Measurements from ENCODE around the gene GTF2H1.
"Not testable (repeated sequence)": the region's sequence is repeated elsewhere in the genome, so short reads cannot be mapped to it uniquely, and the experiment has no call there.

Gene GTF2H1

DNA sequence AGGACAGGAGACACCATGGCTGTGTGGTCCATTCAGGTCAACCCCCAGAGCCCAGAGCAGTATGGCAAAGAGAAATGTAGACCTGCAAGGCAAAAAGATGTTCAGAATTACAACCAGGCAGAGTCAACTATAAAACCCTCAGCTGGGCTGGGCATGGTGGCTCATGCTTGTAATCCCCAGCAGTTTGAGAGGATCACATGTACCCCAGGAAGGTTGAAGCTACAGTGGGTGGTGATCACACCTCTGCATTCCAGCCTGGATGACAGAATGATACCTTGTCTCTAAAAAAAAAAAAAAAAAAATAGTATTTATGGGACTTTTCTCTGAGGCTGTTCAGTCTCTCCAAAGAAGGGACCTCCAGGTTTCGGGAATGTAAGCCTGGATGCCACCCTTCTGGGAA, 53.6 kb downstream of the GTF2H1 start:
- no peak for DNase-seq (ENCODE audit: low spot score)

DNA sequence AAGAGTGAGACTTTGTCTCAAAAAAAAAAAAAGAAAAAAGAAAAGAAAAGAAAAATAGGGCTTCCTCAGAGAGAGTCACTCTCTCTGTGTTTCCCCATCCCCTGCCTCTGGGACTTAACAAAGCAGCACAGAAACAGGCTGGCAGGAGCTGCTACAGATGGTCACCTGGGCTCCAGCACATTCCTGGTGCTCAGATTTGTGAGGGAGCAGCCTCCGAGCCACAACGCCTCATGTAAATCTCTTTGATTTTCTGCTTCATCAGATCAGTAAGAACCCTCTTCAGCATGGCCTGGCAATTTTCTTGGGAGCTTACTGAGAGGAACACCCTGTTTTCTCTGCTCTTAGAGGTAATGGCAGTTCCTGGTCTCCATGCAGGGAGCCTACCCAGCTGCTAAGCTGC, 56.8 kb downstream of the GTF2H1 start:
- DNase-seq (ENCODE audit: low spot score): no peak

DNA sequence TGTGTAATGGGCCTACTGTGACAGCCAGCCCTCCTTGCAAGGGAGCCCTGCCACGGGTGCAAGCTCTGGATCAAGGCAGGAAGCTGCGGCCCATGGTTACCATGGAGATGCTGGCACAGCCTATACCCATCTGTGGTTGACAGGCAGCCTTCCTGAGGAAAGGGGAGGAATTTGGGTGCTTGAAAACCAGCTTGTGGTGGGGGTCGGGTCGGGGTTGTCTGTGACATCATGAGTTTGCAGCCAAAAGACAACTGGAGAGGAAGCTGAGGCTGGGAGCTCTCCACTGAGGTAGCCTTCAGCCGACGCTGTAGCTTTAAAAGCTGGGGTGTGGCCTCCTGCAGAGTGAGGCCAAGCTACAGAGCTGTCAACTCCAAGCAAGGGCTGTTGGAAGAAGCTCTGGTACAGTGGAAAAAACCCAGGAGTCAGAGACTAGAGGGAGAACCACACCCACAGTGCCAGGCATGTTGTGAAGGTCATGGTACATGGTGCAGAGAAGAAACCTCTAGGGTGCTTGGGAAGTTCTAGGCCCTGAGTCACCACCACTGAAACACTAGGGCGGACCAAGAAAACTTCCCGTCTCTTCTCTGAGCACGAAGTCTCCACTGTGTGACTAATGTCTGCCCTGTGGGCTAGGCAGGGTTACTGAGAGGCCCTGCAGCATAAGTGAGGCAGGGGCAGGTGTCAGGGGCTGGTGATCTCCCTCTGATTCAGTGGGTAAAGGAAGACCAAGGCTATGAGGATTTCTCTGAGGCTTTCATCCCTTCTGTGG, 61.2 kb downstream of the GTF2H1 start:
- DNase-seq (ENCODE audit: low spot score): peak; percentile 53

DNA sequence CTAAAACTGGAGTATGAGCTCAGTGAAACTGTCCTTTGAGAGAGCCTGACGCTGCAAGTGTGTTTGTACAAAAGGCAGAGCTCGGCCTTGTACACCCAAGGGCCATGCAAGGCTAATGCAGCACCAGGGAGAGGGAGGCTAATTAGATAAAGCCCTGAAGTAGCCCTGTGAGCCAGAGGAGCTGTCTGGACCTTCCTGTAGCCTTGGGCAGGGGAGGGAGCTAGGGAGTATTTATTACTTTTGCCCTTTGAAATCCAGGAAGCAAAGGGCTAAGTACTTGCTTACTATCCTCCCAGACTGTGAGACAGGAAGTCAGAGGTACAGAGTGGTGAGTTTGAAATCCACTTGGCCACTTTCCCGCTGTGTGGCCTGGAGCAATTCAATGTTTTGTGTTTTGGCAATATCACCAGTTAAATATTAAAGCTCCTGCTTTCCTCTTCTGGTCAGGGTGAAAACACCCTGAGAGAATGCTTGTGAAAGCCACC, 61.8 kb downstream of the GTF2H1 start:
- no peak for DNase-seq (ENCODE audit: low spot score)

DNA sequence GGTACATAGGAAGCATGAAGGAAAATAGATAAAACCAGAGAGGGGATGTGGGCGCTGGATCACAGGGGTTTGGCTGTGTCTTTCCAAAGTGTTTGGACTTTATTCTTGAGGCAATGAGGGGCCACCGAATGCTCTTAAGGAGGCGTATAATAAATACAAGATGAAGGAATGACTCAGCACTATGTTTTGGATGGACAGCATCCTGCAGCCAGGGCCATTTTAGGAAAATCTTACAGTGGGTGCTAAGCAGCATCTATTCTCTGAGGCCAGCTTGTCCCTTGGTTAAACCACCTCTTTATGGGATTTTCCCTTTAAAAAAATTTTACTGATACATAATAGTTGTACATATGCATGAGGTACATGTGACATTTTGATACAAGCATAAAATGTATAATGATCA, 67.7 kb downstream of the GTF2H1 start:
- DNase-seq (ENCODE audit: low spot score): no peak

DNA sequence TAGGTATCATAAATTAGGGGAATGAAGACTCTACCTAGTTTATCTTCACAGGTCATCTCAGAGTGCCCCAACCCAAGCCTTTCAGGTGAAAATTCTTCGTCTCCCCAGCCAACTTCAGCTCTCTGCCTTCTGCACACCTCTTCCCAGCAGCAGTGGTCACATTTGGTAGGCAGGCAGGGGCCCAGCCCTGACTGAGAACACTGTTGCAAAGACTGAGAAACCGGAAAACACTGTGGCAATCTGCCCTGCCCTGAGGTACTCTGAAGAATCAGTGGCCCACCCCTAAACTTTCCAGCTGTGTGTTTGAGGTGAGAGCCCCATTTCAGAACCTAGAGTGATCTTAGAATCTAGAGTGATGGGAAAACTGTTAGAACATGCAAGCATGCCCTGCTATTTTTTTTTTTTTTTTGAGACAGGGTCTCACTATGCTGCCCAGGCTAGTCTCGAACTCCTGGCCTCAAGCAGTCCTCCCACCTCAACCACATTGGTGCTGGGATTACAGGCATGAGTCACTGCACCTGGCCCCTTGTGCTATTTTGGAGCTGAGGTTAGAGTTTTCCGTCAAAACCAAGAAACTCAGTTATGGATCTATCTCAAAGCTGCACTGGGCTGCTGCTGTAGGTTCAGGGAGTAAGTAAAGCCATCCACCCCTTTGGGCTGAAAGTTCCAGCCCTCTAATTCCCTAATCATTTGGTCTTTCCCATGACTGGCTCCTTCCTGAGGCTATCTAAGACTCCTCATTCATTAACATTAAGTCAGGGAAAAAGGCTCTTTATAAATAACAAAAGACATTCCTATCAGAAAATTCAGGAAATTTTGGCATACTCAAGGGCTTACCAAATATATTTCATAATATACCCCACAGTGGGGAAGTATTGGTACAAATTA, 70.3 kb downstream of the GTF2H1 start:
- DNase-seq (ENCODE audit: low spot score): no peak

DNA sequence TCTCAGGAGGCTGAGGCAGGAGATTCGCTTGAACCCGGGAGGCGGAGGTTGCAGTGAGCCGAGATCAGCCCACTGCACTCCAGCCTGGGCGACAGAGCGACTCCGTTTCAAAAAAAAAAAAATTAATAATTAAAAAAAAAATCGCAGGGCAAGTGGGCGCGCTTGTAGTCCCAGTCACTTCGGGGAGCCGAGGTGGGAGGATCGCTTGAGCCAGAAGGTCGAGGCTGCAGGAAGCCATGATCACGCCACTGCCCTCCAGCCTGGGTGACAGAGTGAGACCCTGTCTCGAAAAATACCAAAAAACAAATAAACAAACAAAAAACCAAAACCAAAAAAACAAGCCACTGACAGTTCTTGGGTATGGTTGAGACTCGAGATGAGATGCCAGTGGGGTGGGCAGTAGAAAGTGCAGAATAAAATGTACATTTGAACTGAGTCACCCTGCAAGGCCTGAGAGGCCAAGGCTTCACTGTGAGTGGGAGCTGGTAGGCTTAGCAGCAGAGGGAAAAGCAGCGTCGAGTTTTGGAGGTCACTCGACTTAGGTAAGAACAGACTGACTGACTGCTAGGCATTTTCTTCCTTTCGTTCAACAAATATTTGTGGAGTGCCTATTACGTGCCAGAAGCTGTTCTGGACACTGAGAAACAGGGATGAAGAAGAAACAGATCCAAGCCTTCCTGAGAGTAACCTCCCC, 71.4 kb downstream of the GTF2H1 start:
- no peak for DNase-seq (ENCODE audit: low spot score)

DNA sequence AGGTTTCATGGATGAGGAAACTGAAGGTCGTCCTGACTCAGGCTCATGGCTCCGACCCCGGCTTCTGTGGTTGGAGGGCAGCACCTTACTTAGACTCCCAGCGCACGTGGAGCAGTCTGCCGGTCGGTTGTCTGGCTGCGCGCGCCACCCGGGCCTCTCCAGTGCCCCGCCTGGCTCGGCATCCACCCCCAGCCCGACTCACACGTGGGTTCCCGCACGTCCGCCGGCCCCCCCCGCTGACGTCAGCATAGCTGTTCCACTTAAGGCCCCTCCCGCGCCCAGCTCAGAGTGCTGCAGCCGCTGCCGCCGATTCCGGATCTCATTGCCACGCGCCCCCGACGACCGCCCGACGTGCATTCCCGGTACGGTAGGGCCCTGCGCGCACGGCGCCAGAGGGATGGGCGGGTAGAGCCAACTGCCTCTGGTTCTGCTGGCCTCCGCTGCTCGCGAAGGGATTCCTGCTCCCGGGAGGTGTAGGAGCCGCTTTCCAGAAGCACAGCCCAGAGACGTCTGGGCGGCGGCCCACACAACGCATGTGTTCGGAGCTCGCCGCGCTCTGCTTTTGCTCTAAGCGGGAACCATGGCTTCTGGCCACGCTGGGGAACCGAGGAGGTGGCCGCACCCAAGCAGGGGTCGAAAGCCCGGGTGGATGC, 72.0 kb downstream of the GTF2H1 start, which contains the start of gene LDHA:
Gene LDHA (plus strand): TSS at position 289 of the 653 bp plus-strand sequence. CDS start 2,280 bp downstream, outside the sequence.
- peak; percentile 90 for DNase-seq (ENCODE audit: low spot score)

DNA sequence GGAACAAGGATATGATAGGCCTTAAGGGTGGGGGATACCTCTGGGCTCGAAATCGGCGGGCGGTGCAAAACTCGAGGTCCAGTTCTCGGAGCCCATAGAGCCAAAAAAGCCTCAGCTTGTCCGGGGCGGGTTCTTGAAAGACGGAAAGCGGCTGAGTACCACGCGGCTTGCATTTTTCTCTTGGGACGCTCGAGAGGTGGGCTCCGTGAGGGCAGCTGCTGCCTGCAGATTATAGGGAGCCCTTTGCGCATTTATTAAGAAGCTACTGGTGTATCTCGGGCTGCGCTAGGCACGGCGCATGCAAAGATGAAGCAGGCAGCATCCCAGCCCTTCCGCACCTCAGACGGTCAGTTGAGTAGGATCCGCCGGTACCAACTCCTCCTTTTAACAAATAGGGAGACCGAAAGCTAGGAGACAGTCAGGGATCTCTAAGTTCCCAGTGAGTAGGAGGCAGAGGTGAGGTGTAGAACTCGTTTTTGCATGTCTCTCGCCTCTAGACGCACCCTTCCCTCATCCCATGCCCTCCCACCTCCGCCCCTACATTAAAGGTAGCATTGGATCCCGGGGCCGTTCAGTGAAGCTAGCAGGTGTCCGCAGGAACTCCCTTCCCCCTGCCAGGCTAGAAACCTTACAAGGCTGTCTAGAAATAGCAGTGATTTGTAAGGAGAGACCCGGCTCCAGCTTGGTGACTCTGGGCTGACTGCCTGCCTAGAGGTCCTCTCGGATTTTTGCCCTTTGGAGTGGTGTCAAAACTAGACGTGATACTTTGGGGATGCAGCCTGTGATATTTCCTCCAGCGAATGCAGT, 72.8 kb downstream of the GTF2H1 start:
- peak; percentile 55 for DNase-seq (ENCODE audit: low spot score)

DNA sequence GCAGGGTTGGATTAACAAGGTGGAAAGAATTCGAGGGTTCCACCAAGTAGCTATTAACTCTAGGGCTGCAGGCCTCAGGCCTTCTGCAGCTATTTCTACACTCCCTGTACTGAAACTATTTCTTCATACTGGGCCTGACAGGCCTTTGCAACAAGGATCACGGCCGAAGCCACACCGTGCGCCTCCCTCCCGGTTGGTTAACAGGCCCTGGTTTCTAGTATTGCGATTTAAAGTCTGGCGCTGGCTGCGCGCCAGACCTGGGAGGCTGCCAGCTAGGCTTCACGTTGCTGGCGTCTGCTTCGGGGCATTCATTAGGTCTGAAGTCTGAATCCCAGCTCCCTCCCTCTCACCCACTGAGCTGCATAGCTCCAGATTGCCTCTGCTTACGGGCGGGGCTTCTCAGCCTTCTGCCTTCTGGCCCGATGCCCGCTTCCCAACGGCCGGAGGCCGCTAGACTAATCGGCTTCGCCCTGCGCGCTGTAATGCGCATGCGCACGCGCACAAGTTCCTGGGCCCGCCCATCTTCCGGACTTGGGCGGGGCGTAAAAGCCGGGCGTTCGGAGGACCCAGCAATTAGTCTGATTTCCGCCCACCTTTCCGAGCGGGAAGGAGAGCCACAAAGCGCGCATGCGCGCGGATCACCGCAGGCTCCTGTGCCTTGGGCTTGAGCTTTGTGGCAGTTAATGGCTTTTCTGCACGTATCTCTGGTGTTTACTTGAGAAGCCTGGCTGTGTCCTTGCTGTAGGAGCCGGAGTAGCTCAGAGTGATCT, 73.6 kb downstream of the GTF2H1 start:
- peak; percentile 98 for DNase-seq (ENCODE audit: low spot score)

DNA sequence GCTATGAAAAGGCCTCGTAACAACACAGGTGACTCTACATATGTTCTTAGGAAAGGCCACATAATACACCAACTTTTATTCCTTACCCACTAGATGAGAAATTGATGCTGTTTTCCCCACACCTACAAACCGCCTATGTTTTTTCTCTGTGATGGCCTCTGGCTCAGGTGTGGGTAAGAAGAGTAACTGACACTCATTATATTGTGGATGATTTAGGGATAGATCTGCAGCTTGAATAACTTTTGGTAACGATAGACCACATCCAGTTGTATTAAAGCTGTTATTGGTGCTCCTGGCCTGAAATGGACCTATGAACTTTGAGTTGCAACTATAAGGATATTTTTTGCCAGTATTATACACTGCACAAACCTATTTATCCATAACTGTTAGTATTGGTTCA, 75.6 kb downstream of the GTF2H1 start:
- DNase-seq (ENCODE audit: low spot score): no peak

DNA sequence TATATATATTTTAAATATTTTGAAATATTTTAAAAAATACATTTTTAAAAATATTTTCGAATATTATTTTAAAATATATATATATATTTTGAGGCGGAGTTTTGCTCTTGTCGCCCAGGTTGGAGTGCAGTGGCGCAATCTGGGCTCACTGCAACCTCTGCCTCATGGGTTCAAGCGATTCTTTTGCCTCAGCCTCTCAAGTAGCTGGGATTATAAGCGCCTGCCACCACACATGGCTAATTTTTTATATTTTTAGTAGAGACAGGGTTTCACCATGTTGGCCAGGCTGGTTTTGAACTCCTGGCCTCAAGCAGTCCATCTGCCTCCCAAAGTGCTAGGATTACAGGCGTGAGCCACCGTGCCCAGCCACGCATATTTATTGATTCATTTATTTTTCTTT, 78.7 kb downstream of the GTF2H1 start:
- DNase-seq (ENCODE audit: low spot score): not testable (repeated sequence)

DNA sequence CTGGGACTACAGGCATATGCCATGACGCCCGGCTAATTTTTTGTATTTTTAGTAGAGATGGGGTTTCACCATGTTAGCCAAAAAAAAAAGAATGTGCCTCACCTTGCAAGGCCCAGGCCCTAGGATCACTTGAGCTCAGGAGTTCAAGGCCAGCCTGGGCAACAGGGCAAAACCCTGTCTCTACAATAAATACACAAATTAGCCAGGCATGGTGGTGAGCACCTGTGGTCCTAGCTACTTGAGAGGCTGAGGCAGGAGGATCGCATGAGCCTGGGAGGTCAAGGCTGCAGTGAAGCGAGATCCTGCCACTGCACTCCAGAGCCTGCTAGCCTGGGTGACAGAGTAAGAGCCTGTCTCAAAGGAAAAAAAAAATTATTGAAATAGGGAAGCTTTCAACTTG, 81.7 kb downstream of the GTF2H1 start:
- no peak for DNase-seq (ENCODE audit: low spot score)

DNA sequence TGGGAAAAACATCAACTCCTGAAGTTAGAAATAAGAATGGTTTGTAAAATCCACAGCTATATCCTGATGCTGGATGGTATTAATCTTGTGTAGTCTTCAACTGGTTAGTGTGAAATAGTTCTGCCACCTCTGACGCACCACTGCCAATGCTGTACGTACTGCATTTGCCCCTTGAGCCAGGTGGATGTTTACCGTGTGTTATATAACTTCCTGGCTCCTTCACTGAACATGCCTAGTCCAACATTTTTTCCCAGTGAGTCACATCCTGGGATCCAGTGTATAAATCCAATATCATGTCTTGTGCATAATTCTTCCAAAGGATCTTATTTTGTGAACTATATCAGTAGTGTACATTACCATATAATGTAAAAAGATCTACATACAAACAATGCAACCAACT, 85.0 kb downstream of the GTF2H1 start:
- not testable (repeated sequence) for DNase-seq (ENCODE audit: low spot score)

DNA sequence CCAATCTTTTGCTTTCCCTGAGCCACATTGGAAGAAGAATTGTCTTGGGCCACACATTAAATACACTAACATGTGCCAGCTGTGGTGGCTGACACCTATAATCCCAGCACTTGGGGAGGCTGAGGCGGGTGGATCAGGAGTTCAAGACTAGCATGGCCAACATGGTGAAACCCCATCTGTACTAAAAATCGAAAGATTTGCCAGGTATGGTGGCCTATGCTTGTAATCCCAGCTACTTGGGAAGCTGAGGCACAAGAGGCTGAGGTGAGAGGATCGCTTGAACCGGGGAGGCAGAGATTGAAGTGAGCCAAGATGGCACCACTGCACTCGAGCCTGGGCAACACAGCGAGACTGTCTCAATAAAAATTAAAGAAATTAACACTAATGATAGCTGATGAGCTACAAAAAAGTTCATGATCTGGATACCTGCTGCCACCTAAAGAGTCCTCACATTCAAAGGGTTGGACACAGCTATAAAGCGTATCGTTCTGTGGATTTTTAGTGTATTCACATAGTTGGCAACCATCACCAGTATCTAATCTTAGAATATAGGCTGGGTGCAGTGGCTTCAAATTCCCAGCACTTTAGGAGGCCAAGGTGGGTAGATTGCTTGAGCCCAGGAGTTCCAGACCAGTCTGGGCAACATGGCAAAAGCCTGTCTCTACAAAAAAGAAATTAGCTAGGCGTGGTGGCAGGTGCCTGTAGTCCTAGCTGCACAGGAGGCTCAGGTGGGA, 86.4 kb downstream of the GTF2H1 start:
- no peak for DNase-seq (ENCODE audit: low spot score)

DNA sequence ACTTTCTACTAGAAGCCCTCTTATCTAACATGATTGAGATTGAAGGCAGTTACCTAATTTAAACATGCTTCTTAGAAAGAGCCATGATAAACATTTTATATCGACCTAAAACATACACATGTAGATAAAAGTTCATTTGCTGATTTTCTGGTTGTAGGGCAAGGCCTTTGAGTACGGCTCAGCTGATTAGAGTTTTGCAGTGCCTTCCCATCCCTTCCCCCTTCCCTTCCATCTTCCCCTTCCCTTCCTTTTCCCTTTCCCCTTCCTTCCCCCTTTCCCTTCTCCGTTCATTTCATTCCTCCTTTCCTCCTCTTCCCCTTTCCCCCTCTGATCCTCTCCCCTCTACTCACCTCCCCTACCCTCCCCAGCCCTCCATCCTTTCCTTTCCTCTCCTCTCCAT, 94.1 kb downstream of the GTF2H1 start:
- no peak for DNase-seq (ENCODE audit: low spot score)
